ENCODE measurements around the gene MBNL1.

MBNL1 gene

GRCh38 chr3:152269831-152270734, 1.4 kb downstream of the MBNL1 start:
- no peaks in the 10 kb centered on the region for H3K36me3 ChIP-seq
- H3K9me3 ChIP-seq (ENCODE audit: severe bottlenecking): no peaks in the 10 kb centered on the region
- DNase-seq: no peak
- no peak overlapping the region for H3K27ac ChIP-seq
- peaks cover 36% of the 10 kb centered on the region for H3K27me3 ChIP-seq (ENCODE audit: insufficient read depth, low read depth, severe bottlenecking)
- no peak for TF ChIP-seq CTCF (IDR thresholded peaks at IDR 0.05; ENCODE audit: low read depth, low read length)
- no peak overlapping the region for H3K4me3 ChIP-seq (ENCODE audit: low read depth, low read length)

- Histone ChIP-seq H3K4me3 (ENCODE audit: low read depth, low read length) (no peak overlapping the region), H3K9me3 (ENCODE audit: severe bottlenecking) (no peaks in the 10 kb centered on the region), H3K27ac (no peak overlapping the region), H3K27me3 (ENCODE audit: insufficient read depth, low read depth, severe bottlenecking) (peaks cover 36% of the 10 kb centered on the region), H3K36me3 (no peaks in the 10 kb centered on the region)
- no peak for TF ChIP-seq CTCF (IDR thresholded peaks at IDR 0.05; ENCODE audit: low read depth, low read length)
- DNase-seq: no peak
Observed at GRCh38 chr3:152270937-152271336, 2.2 kb downstream of the MBNL1 start.

DNA sequence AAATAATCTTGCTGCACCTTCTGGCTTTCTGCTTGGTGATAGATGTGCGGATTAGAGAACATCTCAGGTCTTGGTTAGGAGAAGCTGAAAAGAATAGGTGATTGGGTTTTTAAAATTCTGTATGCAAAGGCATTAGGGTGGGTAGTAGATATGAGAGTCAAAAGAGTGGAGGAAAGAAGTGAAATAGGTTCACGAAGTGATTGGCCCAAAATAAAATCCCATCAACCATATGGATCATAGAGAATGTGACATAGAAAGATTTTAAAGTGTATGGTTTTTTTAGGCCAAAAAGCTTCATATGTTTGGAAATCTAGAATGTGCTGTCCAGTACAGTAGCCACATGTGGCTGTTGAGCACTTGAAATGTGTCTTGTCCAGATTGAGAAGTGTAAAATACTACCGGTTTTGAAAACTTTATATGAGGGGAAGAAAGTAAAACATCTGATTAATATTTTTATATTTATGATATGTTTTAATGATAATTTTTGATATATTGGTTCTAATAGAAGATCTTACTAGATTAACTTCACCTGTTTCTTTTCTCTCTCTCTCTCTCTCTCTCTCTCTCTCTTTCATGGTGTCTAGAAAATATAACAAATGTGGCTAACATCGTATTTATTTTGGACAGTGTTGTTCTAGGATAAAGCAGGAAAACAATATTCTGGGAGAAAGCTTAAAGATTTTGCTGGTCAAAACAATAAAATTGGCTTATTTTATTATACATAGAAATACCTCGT, 2.9 kb downstream of the MBNL1 start:
- Histone ChIP-seq H3K27ac (no peak overlapping the region), H3K4me3 (ENCODE audit: low read depth, low read length) (no peak overlapping the region), H3K27me3 (ENCODE audit: insufficient read depth, low read depth, severe bottlenecking) (peaks cover 32% of the 10 kb centered on the region), H3K9me3 (ENCODE audit: severe bottlenecking) (no peaks in the 10 kb centered on the region), H3K36me3 (no peaks in the 10 kb centered on the region)
- TF ChIP-seq CTCF (IDR thresholded peaks at IDR 0.05; ENCODE audit: low read depth, low read length): no peak
- no peak for DNase-seq

GRCh38 chr3:152272771-152273242, 4.1 kb downstream of the MBNL1 start:
- Histone ChIP-seq H3K27me3 (ENCODE audit: insufficient read depth, low read depth, severe bottlenecking) (peaks cover 21% of the 10 kb centered on the region), H3K4me3 (ENCODE audit: low read depth, low read length) (no peak overlapping the region), H3K9me3 (ENCODE audit: severe bottlenecking) (no peaks in the 10 kb centered on the region), H3K36me3 (no peaks in the 10 kb centered on the region), H3K27ac (no peak overlapping the region)
- no peak for TF ChIP-seq CTCF (IDR thresholded peaks at IDR 0.05; ENCODE audit: low read depth, low read length)
- no peak for DNase-seq

GRCh38 chr3:152276681-152277080, 8.0 kb downstream of the MBNL1 start:
- TF ChIP-seq CTCF (IDR thresholded peaks at IDR 0.05; ENCODE audit: low read depth, low read length): no peak
- DNase-seq: no peak

More at GRCh38 chr3:152276681-152277080, 8.0 kb downstream of the MBNL1 start:
- peaks cover 4% of the 10 kb centered on the region for H3K27me3 ChIP-seq (ENCODE audit: insufficient read depth, low read depth, severe bottlenecking)
- H3K27ac ChIP-seq: no peak overlapping the region
- H3K36me3 ChIP-seq: no peaks in the 10 kb centered on the region
- H3K4me3 ChIP-seq (ENCODE audit: low read depth, low read length): no peak overlapping the region
- no peaks in the 10 kb centered on the region for H3K9me3 ChIP-seq (ENCODE audit: severe bottlenecking)

Data from WERI-Rb-1 (cell line).